GM21360 (cell line): ENCODE data around the gene SELPLG.
"Not testable (repeated sequence)": the region's sequence is repeated elsewhere in the genome, so short reads cannot be mapped to it uniquely, and the experiment has no call there.

Experiments
- ATAC-seq: cut with Tn5 transposase; IDR thresholded peaks from one replicate; pipeline ENCODE4 v1.9.1; 2021; ENCODE audit warnings: mild to moderate bottlenecking, moderate library complexity; ENCODE audit not compliant: unreplicated experiment

The SELPLG gene

GRCh38 chr12:108638997-108639822 is 5.5 kb upstream of the SELPLG start:
- no peak for ATAC-seq

GRCh38 chr12:108638141-108638827 is 4.6 kb upstream of the SELPLG start:
- ATAC-seq: no peak

GRCh38 chr12:108637222-108637971 is 3.7 kb upstream of the SELPLG start:
- no peak for ATAC-seq

- ATAC-seq: no peak
Measured at GRCh38 chr12:108635997-108636808, 2.5 kb upstream of the SELPLG start.

- ATAC-seq: peak; percentile 46
Measured at GRCh38 chr12:108635201-108635996, 1.7 kb upstream of the SELPLG start.

- ATAC-seq: no peak
Measured at GRCh38 chr12:108634341-108634751, 652 bp upstream of the SELPLG start.

- no peak for ATAC-seq
Measured at GRCh38 chr12:108633081-108633533, 587 bp downstream of the SELPLG start.

- ATAC-seq: not testable (repeated sequence)
Measured at GRCh38 chr12:108631261-108631660, 2.4 kb downstream of the SELPLG start.

GRCh38 chr12:108630481-108631207 is 3.0 kb downstream of the SELPLG start:
- ATAC-seq: no peak

GRCh38 chr12:108629824-108630476 is 3.7 kb downstream of the SELPLG start:
- no peak for ATAC-seq

GRCh38 chr12:108629151-108629550 is 4.5 kb downstream of the SELPLG start:
- no peak for ATAC-seq

- ATAC-seq: no peak
Measured at GRCh38 chr12:108627134-108627920, 6.4 kb downstream of the SELPLG start.

- no peak for ATAC-seq
Measured at GRCh38 chr12:108625228-108625627, 8.5 kb downstream of the SELPLG start.

- ATAC-seq: no peak
Measured at GRCh38 chr12:108623577-108623976, 10.1 kb downstream of the SELPLG start.

- no peak for ATAC-seq
Measured at GRCh38 chr12:108622921-108623514, 10.7 kb downstream of the SELPLG start.

GRCh38 chr12:108622421-108622820 is 11.3 kb downstream of the SELPLG start:
- no peak for ATAC-seq

GRCh38 chr12:108621161-108621560 is 12.5 kb downstream of the SELPLG start:
- no peak for ATAC-seq
